ENCODE results near the gene FAIM2.

Gene FAIM2

GRCh38 chr12:49945394-49946080 lies 41.8 kb upstream of the FAIM2 start:
- in situ Hi-C loops (cut with HindIII; ENCODE audit: low pct_unique_long_range_greater_than_20kb, low sequenced_read_pairs), result no loop called here
- DNase-seq (ENCODE audit: low read depth in 1 of 2, low spot score in 1 of 2), result peak; percentile 83 to 85
- no peak for TF ChIP-seq JUND (IDR thresholded peaks at IDR 0.05; ENCODE audit: low read depth)

DNA sequence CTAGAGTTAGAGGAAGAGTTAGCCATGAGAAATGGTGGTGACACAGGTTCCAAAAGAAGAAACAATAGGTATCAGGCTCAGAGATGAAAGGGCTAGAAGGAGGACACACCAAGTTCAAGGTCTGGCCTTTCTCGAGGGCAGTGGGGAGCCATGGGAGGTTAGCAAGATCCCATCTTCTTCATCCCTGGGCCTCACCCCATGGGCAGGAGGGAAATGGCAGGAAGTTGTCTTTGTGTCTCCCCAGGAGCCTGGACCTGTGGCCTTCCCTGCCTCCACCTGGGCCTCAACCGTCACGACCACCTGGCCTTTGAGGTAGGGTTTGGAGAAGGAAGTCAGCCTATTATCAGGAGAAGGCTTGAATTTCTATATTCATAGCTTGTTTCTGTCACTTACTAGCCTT lies 41.0 kb upstream of the FAIM2 start:
- in situ Hi-C loops (cut with HindIII; ENCODE audit: low pct_unique_long_range_greater_than_20kb, low sequenced_read_pairs), result no loop called here
- no peak for TF ChIP-seq JUND (IDR thresholded peaks at IDR 0.05; ENCODE audit: low read depth)
- DNase-seq (ENCODE audit: low read depth in 1 of 2, low spot score in 1 of 2), result no peak

- TF ChIP-seq JUND (IDR thresholded peaks at IDR 0.05; ENCODE audit: low read depth), result no peak
- in situ Hi-C loops (cut with HindIII; ENCODE audit: low pct_unique_long_range_greater_than_20kb, low sequenced_read_pairs), result no loop called here
- no peak for DNase-seq (ENCODE audit: low read depth in 1 of 2, low spot score in 1 of 2)
Observed at GRCh38 chr12:49944046-49944445, 40.3 kb upstream of the FAIM2 start.

GRCh38 chr12:49943625-49943960 lies 39.9 kb upstream of the FAIM2 start:
- no peak for TF ChIP-seq JUND (IDR thresholded peaks at IDR 0.05; ENCODE audit: low read depth)
- DNase-seq (ENCODE audit: low read depth in 1 of 2, low spot score in 1 of 2), result no peak
- in situ Hi-C loops (cut with HindIII; ENCODE audit: low pct_unique_long_range_greater_than_20kb, low sequenced_read_pairs), result no loop called here

DNA sequence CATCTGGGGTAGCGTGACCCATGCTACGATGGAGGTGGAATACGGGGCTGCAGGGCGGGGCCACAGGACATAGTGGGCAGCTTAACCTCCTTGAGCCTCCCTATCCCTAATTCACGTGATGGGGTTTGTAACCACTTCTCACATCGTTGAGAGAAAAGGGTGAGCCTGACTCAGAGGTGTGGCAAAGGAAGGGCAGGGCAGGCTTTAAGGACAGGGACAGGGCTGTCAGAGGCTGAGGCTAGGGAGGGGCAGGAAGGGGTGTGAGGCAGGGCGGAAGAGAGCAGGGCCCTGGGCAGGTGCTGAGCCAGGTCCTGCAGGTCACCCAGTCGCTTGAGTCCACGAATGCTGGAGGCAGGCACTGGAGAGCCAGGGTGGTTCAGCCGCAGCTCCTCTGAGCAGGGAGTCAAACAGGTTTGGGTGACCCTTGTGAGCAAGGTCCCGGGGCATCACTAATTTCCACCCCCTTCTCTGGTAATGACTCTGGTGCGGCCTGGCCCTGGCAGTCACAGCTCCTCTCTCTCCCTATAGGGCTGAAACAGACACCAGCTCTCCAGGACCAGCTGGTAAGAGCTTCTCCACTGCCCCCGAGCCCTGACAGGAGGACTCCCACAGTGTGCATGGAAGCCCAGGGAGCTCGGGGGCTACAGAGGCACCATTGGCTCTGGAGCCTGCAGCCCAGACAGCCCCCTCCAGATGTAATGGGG lies 39.4 kb upstream of the FAIM2 start:
- peak in 1 of 2 experiments; percentile 25 for DNase-seq (ENCODE audit: low read depth in 1 of 2, low spot score in 1 of 2)
- no peak for TF ChIP-seq JUND (IDR thresholded peaks at IDR 0.05; ENCODE audit: low read depth)
- in situ Hi-C loops (cut with HindIII; ENCODE audit: low pct_unique_long_range_greater_than_20kb, low sequenced_read_pairs), result no loop called here

GRCh38 chr12:49942512-49942893 lies 38.8 kb upstream of the FAIM2 start:
- DNase-seq (ENCODE audit: low read depth in 1 of 2, low spot score in 1 of 2), result no peak
- in situ Hi-C loops (cut with HindIII; ENCODE audit: low pct_unique_long_range_greater_than_20kb, low sequenced_read_pairs), result no loop called here
- no peak for TF ChIP-seq JUND (IDR thresholded peaks at IDR 0.05; ENCODE audit: low read depth)

- no peak for TF ChIP-seq JUND (IDR thresholded peaks at IDR 0.05; ENCODE audit: low read depth)
- in situ Hi-C loops (cut with HindIII; ENCODE audit: low pct_unique_long_range_greater_than_20kb, low sequenced_read_pairs), result no loop called here
- no peak for DNase-seq (ENCODE audit: low read depth in 1 of 2, low spot score in 1 of 2)
Observed at GRCh38 chr12:49941556-49942511, 38.1 kb upstream of the FAIM2 start.

GRCh38 chr12:49939707-49940106 lies 36.0 kb upstream of the FAIM2 start:
- no peak for TF ChIP-seq JUND (IDR thresholded peaks at IDR 0.05; ENCODE audit: low read depth)
- in situ Hi-C loops (cut with HindIII; ENCODE audit: low pct_unique_long_range_greater_than_20kb, low sequenced_read_pairs), result no loop called here
- no peak for DNase-seq (ENCODE audit: low read depth in 1 of 2, low spot score in 1 of 2)

GRCh38 chr12:49939307-49939706 lies 35.6 kb upstream of the FAIM2 start:
- TF ChIP-seq JUND (IDR thresholded peaks at IDR 0.05; ENCODE audit: low read depth), result no peak
- no peak for DNase-seq (ENCODE audit: low read depth in 1 of 2, low spot score in 1 of 2)
- in situ Hi-C loops (cut with HindIII; ENCODE audit: low pct_unique_long_range_greater_than_20kb, low sequenced_read_pairs), result no loop called here

GRCh38 chr12:49937639-49938300 lies 34.1 kb upstream of the FAIM2 start:
- no peak for TF ChIP-seq JUND (IDR thresholded peaks at IDR 0.05; ENCODE audit: low read depth)
- in situ Hi-C loops (cut with HindIII; ENCODE audit: low pct_unique_long_range_greater_than_20kb, low sequenced_read_pairs), result no loop called here
- DNase-seq (ENCODE audit: low read depth in 1 of 2, low spot score in 1 of 2), result no peak

DNA sequence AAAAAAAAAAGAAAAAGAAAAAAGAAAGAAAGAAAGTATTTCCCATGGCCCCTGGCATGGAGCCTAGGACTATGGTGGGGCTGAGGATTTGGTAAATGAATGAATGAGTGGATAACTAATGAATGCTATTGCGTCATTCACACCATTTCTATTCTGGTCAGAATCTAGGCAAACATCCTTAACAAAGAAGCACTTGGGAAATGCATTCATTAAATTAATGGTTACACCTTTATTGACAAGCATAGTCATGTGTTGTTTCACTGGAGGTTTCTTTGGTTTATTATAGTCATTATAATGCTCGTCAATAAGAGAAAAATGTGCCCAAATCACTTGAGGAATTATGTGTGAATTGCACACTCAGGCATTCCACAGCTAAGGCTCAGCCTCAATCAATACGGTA lies 33.2 kb upstream of the FAIM2 start:
- TF ChIP-seq JUND (IDR thresholded peaks at IDR 0.05; ENCODE audit: low read depth), result no peak
- no peak for DNase-seq (ENCODE audit: low read depth in 1 of 2, low spot score in 1 of 2)
- in situ Hi-C loops (cut with HindIII; ENCODE audit: low pct_unique_long_range_greater_than_20kb, low sequenced_read_pairs), result no loop called here

- in situ Hi-C loops (cut with HindIII; ENCODE audit: low pct_unique_long_range_greater_than_20kb, low sequenced_read_pairs), result no loop called here
- no peak for DNase-seq (ENCODE audit: low read depth in 1 of 2, low spot score in 1 of 2)
- TF ChIP-seq JUND (IDR thresholded peaks at IDR 0.05; ENCODE audit: low read depth), result no peak
Observed at GRCh38 chr12:49934505-49934904, 30.8 kb upstream of the FAIM2 start.

Measured in T47D (cell line).